SU-DHL-6 (cell line): ENCODE measurements around the gene MIA3.

ENCODE experiments used
- H2AFZ ChIP-seq: fragments of 200-600 bp; sonication (generic); 2 replicates; pipeline ENCODE4 v1.6.1; 2014; ENCODE audit warnings: low read depth, mild to moderate bottlenecking, moderate library complexity, mixed read lengths, antibody characterized with exemption, low read length; ENCODE audit not compliant: severe bottlenecking
- H3F3A ChIP-seq: fragments of 200-600 bp; shearing (Covaris generic); 2 replicates; pipeline ENCODE4 v1.6.0; 2016; ENCODE audit warnings: antibody characterized with exemption, mild to moderate bottlenecking; ENCODE audit not compliant: insufficient read depth
- H3K27ac ChIP-seq: fragments of 200-600 bp; sonication (generic); 2 replicates; pipeline ENCODE4 v1.5.1; 2016; ENCODE audit warnings: low read depth, mild to moderate bottlenecking, low read length, moderate library complexity, mixed read lengths
- H3K27me3 ChIP-seq: fragments of 200-600 bp; sonication (generic), shearing (Covaris generic); 2 replicates; pipeline ENCODE4 v1.6.0; 2014; ENCODE audit warnings: mild to moderate bottlenecking, low read length
- H3K36me3 ChIP-seq: fragments of 200-600 bp; sonication (generic); 2 replicates; pipeline ENCODE4 v1.6.1; 2014; ENCODE audit warnings: mild to moderate bottlenecking, low read length, mixed read lengths
- H3K4me2 ChIP-seq: fragments of 300-600, 200-600 bp; shearing (Covaris generic), sonication (generic); 2 replicates; pipeline ENCODE4 v1.6.0; 2014; ENCODE audit warnings: low read length, low read depth, mild to moderate bottlenecking; ENCODE audit not compliant: poor library complexity, severe bottlenecking
- H3K4me3 ChIP-seq: fragments of 200-600 bp; sonication (generic); 2 replicates; pipeline ENCODE4 v1.5.1; 2014; ENCODE audit warnings: antibody characterized with exemption, low read length, mild to moderate bottlenecking, mixed read lengths; ENCODE audit not compliant: insufficient read depth, poor library complexity, severe bottlenecking
- H3K79me2 ChIP-seq: fragments of 200-600 bp; sonication (generic); 2 replicates; pipeline ENCODE4 v1.6.1; 2014; ENCODE audit warnings: mild to moderate bottlenecking, low read length, moderate library complexity; ENCODE audit not compliant: insufficient read depth
- H3K9ac ChIP-seq: fragments of 200-600 bp; sonication (generic); 2 replicates; pipeline ENCODE4 v1.7.0; 2014; ENCODE audit warnings: mild to moderate bottlenecking, low read length
- H3K9me2 ChIP-seq: fragments of 200-600 bp; sonication (generic); replicated peaks from 2 replicates; pipeline ENCODE4 v1.6.1; 2014; ENCODE audit warnings: low read length; ENCODE audit not compliant: insufficient read depth
- H3K9me3 ChIP-seq: fragments of 200-600 bp; sonication (generic); 2 replicates; pipeline ENCODE4 v1.6.1; 2014; ENCODE audit warnings: low read length, mixed read lengths; ENCODE audit not compliant: insufficient read depth
- H4K20me1 ChIP-seq: fragments of 200-600 bp; sonication (generic); 2 replicates; pipeline ENCODE4 v1.6.1; 2014; ENCODE audit warnings: low read depth, mild to moderate bottlenecking, antibody characterized with exemption, low read length, moderate library complexity, mixed read lengths
- CTCF ChIP-seq: fragments of 200-600 bp; sonication (generic); IDR thresholded peaks from one replicate; pipeline ENCODE4 v1.5.1; 2017; ENCODE audit warnings: antibody characterized with exemption, mild to moderate bottlenecking, low read length, moderate library complexity; ENCODE audit not compliant: insufficient read depth, poor library complexity, severe bottlenecking
- EZH2phosphoT487 ChIP-seq: fragments of 200-600 bp; sonication (generic), shearing (Covaris generic); conservative IDR thresholded peaks from 2 replicates; pipeline ENCODE4 v1.6.1; 2018; ENCODE audit warnings: mild to moderate bottlenecking, antibody characterized with exemption, low read length, moderate library complexity, mixed read lengths

MIA3 gene

DNA sequence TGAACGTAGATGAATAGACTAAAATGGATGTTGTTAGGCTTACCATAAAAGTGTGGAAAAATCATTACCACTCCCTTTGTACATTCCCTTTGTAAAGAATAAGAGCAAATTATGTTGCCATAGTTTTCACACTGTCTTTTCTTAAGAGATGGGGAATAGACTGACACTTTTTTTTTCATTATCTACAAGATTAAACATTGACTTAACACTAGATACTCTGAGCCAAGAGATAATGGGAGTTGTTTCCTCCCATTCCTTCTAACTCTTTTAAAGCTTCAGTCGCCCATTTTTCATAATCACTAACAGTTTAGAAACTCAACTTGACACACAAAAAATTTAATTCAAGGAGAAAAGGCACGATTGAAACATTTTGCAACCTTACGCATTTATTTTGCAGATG lies 84.3 kb downstream of the MIA3 start:
- Histone ChIP-seq H3K27ac (no peak overlapping the region), H3K36me3 (peaks cover 4% of the 10 kb centered on the region; the same call in 1 of the 2 replicates), H4K20me1 (no peaks in the 10 kb centered on the region), H3K9me3 (no peaks in the 10 kb centered on the region), H2AFZ (no peak overlapping the region), H3K9ac (no peak overlapping the region), H3K4me2 (no peak overlapping the region), H3F3A (no peaks in the 10 kb centered on the region), H3K79me2 (peaks cover 16% of the 10 kb centered on the region; the same call in 1 of the 2 replicates), H3K4me3 (no peak overlapping the region), H3K9me2 (no peaks in the 10 kb centered on the region), H3K27me3 (no peaks in the 10 kb centered on the region)
- TF ChIP-seq EZH2phosphoT487 (no peak), CTCF (no peak)

DNA sequence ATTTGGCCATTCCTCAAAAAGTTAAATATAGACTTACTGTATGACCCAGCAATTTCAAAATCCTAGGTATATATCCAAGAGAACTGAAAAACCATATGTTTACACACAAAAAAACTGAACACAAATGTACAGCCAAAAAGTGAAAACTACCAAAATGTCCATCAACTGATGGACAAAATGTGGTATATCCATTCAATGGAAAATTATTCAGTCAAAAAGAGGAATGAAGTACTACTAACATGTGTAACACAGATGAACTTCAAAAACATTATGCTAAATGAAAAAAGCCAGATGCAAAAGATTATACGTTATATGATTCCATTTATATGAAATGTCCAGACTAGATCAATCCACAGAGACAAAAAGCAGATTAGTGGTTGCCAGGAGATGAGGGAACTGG lies 86.4 kb downstream of the MIA3 start:
- H3K27me3 ChIP-seq: no peaks in the 10 kb centered on the region
- H3K36me3 ChIP-seq: peaks cover 4% of the 10 kb centered on the region; the same call in 1 of the 2 replicates
- no peaks in the 10 kb centered on the region for H3K9me3 ChIP-seq
- H2AFZ ChIP-seq: no peak overlapping the region
- no peaks in the 10 kb centered on the region for H3K9me2 ChIP-seq
- no peaks in the 10 kb centered on the region for H3F3A ChIP-seq
- H3K4me3 ChIP-seq: no peak overlapping the region
- H3K9ac ChIP-seq: no peak overlapping the region
- no peak overlapping the region for H3K27ac ChIP-seq
- H3K79me2 ChIP-seq: peaks cover 16% of the 10 kb centered on the region; the same call in 1 of the 2 replicates
- no peak overlapping the region for H3K4me2 ChIP-seq
- TF ChIP-seq CTCF (no peak), EZH2phosphoT487 (no peak)
- no peaks in the 10 kb centered on the region for H4K20me1 ChIP-seq

DNA sequence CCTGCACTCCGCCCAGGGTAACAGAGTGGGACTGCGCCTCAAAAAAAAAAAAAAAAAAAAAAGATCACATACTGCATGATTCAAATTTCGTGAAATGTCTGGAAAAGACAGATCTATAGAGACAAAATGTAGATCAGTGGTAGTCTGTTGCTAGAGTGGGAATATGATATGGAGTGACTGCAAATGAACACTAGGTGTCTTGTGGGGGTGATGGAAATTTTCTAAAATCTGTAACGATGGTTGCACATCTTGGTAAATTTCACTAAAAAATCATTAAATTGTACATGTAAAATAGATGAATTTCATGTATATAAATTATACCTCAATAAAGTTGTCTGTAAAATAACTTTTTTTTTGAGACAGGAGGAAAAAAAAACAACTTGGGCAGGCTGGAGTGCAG lies 88.9 kb downstream of the MIA3 start:
- TF ChIP-seq CTCF (no peak), EZH2phosphoT487 (no peak)
- no peak overlapping the region for H2AFZ ChIP-seq
- H3K79me2 ChIP-seq: peaks cover 16% of the 10 kb centered on the region; the same call in 1 of the 2 replicates

More for the DNA sequence above, 88.9 kb downstream of the MIA3 start:
- H3K9me2 ChIP-seq: no peaks in the 10 kb centered on the region
- no peak overlapping the region for H3K27ac ChIP-seq
- H3K9ac ChIP-seq: no peak overlapping the region
- H3K36me3 ChIP-seq: peaks cover 4% of the 10 kb centered on the region; the same call in 1 of the 2 replicates
- H3K4me2 ChIP-seq: no peak overlapping the region
- 0 out of 2 replicates have a peak, but pooled peaks cover 2% of the 10 kb centered on the region for H3F3A ChIP-seq
- no peaks in the 10 kb centered on the region for H3K27me3 ChIP-seq
- no peaks in the 10 kb centered on the region for H4K20me1 ChIP-seq
- H3K9me3 ChIP-seq: no peaks in the 10 kb centered on the region
- H3K4me3 ChIP-seq: no peak overlapping the region
